GM19372 (cell line): ENCODE results near the gene PCDHA1.

Experiments
- ATAC-seq: cut with Tn5 transposase; IDR thresholded peaks from one replicate; pipeline ENCODE4 v1.9.1; 2021; ENCODE audit warnings: mild to moderate bottlenecking, low read depth, moderate library complexity; ENCODE audit not compliant: unreplicated experiment

PCDHA1 gene

GRCh38 chr5:140978260-140978659 is 192.3 kb downstream of the PCDHA1 start:
- no peak for ATAC-seq

DNA sequence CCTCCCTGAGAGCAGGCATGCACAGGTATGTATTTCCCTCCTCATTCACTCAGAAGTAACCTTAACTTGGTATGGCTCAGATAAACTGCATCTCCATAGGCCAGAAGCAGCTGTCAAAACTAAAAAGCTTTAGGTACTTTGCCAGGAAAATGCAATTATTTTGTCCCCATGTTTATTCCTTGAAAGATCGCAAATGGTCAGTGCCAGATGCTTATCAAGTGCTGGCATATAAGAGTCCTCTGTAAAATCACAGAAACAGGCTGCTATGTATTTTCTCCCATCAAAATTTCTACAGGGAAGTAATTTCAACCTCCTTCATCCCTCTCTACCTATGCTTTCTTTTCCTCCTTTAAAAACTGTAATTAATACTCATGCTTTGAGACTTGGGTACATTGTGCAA is 193.0 kb downstream of the PCDHA1 start:
- ATAC-seq = no peak

DNA sequence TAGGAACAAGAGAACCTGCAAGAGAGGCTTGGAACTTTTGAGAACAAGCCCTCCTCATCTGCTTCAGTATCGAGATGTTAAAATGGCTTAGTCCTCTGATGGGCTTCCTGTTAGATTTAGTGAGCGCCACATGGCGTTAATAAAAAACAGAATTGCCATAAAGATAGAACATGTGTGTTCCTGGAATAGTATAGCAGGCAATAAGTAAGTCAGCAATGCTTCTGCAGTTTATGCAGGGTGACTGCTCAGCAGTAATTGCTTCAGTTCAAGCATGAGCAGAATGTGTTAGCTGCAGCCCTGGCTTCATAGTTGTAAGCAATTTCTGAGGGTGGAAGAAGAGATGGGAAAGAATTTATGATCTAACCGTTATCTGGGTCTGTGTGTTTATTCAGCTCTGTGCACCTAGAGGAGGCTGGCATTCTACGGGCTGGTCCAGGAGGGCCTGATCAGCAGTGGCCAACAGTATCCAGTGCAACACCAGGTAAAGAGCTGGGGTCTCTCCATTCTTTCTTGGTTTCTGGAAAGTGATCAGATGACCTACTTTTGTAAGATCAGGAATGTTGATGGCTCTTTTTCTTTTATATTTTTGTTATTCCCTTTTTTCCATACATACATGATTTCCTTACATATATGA is 196.3 kb downstream of the PCDHA1 start:
- no peak for ATAC-seq

GRCh38 chr5:140986117-140986521 is 200.2 kb downstream of the PCDHA1 start:
- no peak for ATAC-seq

DNA sequence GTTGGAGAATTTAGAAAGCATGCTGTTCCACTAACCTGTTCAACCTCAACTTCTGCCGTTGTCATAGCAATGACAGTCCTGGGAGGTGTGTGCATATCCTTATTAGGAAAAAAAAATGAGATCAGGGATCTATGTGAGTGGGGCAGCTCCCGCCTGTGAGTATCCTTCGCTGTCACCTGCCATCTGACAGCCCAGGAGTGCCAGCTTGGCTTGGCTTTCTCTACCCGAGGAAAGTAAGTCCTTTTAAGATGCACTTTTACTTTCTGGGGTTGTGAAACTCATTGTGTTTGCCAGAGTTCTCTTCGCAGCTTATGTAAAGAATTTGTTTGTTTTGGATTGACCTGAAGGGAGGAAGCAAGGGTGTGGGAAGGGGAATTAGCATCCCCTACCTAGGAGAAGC is 202.2 kb downstream of the PCDHA1 start:
- no peak for ATAC-seq

- ATAC-seq = no peak
Observed at GRCh38 chr5:140988608-140989007, 202.7 kb downstream of the PCDHA1 start.

DNA sequence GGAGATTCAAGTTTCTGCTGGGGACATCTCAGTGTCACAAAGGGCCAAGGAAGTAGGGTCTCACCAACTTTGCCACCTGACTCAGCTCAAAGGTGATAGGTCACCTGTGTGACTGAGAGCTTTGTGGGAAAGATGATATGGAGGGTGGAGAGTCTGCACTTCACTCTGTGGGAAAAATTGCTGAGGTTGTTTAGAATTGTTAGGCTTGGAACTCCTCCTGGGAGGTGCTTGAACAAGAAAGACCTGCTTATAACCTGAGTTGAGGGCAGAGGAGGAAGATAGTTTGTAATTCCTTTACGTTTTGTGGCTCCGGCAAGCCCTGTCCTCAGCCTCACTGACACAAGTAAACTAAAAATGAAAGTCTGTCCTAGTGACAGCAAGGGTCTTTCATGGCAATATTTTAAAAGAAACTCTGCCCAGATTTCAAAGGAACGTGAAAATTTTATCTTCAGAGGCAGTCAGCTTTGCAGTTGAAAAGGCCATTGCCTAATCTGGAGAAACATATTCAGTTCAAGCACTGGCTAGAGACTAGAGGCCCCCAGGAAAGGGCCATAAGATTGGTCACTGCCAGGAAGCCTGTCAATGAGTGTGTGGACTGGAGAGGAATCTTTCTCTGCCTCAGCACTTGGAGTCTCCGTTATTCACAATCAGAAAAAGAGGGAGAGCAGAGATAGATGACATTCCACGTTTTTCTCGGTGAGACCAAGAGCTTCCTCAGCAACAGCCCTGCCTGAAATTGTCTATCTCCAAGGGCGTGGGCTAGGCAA is 203.5 kb downstream of the PCDHA1 start:
- no peak for ATAC-seq

DNA sequence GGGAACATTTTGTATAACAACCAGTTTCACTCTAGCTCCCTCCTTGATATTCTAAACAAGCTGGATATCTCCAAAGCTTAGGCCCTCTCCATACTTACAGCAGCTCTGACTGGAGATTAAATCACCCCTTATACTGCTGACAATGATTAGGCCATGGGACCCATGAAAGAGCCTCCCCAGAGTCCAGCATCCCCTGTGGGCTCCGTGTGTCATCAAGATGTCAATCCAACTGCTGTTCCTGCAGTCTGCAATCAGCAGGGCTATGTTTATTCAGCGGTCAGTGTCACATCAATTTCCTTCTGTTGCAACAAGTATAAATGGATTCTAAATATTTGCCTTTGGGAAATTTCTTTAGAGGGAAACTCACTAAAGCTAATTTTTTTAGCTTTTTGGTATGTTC is 206.9 kb downstream of the PCDHA1 start:
- ATAC-seq = no peak

GRCh38 chr5:140996060-140996459 is 210.1 kb downstream of the PCDHA1 start:
- no peak for ATAC-seq

DNA sequence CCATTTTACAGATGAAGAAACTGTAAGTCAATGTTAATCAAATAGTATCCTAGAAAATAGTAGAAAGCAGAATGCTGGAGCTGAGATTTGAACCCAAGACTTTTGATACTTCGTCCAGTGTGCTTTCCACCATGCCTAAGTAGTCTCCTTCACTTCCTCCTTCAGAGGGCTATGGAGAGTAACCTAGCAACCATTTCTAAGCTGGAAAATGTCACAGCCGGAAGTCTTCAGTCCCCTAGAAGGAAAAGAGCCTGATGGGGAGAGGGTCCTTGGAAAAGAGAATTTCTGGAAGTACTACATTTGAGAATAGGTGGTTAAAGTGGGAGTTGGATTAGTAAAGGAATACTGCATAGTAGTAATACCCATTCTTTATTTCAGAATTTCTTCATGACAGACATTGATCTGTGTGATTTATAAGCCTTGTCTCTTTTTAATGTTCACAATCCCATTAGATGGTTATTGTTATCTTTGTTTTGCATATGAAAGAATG is 213.0 kb downstream of the PCDHA1 start:
- ATAC-seq = no peak

DNA sequence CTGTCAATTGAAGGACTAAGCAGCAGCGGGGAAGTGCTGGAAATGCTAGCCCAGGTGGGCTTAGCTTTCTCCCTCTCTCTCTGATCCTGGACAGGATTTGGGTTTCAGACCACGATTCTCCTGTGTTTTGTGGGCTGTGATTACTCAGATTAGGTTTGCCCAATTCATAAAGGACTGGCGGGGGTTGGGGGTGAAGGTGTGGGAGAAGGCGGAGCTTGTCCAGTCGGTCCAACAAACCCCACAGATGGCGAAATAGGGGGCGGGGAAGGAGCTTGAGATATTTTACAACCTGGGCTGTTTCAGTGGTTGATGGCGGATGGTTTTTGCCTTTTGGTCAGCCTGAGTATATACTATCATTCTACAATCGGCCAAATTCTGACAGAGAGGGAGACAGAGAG is 215.5 kb downstream of the PCDHA1 start:
- ATAC-seq = no peak

GRCh38 chr5:141001844-141002604 is 216.1 kb downstream of the PCDHA1 start:
- no peak for ATAC-seq

DNA sequence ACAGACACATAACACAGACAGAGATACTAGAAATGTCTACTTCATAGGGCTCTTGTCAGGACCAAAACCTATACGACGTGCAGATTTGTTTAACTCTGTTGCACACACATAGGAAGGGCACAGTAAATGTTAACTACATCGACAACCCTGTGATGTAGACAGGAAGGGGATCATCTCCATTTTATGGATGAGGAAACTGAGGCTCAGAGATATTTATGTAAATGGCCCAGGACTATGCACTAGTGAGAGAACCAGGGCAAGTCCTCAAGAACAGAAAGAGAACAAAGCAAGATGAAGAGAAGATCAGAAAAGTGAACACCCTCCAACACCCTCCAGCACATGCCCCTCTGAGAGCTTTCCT is 216.6 kb downstream of the PCDHA1 start:
- ATAC-seq = no peak

DNA sequence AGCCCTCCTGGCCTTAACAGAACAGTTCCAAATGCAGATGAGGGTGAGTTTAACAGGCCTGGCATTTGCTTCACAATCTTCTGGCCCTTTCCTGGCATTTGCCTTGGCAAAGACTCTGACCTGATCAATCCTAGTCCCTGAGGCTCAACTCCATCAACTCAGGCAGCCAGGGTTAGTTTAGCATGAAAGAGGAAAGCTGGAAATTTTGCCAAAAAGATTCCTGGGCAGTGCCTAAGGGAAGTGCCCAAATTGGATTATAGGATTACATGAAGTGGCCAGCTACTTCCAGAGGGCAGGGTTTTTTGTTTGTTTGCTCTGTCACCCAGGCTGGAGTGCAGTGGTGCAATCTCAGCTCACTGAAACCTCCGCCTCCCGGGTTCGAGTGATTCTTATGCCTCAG is 217.1 kb downstream of the PCDHA1 start:
- no peak for ATAC-seq

- no peak for ATAC-seq
Observed at GRCh38 chr5:141003791-141004611, 218.1 kb downstream of the PCDHA1 start.

DNA sequence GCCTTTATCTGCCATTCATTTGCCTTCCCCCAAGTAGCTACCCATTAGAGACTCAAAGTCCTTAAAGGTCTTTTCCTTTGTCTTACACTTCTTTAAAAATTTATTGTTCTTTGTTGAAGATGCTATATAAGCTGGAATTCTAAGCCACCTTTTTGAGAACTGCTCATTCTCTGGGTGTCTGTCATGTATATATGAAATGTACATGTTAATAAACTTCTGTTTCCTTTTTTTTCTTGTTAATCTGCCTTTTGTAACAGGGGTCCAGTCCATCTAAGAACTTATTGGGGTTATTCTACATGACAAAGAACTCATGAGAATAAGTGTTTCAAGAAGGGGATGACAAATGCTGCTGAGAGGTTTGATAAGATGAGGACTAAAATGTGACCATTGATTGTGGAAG is 221.9 kb downstream of the PCDHA1 start:
- ATAC-seq = no peak

- no peak for ATAC-seq
Observed at GRCh38 chr5:141010047-141010793, 224.3 kb downstream of the PCDHA1 start.

DNA sequence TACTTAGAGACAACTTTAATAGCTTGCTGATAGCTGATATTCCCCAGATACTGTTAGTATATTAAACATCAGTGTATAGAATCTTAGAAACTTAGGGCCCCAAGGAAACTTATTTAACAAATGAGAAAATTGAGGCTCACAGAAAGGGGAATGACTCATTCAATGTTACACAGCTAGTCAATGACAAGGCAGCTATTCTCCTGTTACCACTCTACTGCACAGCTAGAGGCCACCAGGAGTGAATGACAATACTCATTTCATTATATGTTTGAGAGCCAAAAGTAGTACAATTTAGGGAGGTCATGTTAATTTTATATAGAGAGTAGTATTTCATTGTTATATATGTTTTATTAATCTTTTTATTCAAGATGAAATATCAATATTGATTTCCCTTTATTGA is 232.0 kb downstream of the PCDHA1 start:
- no peak for ATAC-seq

DNA sequence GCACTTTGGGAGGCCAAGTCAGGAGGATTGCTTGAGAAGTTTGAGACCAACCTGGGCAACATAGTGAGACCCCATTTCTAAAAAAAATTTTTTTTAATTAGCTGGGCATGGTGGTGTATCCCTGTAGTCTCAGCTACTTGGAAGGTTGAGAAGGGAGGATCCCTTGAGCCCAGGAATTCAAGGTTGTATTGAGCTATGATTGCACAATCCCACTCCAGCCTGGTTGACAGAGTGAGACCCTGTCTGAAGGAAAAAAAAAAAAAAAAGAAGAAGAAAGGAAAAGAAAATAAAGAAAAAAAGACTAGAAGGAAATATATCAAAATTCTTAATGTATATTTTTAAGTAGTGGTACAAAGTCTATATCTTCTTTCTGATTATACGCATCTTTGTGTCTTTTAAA is 236.4 kb downstream of the PCDHA1 start:
- no peak for ATAC-seq

DNA sequence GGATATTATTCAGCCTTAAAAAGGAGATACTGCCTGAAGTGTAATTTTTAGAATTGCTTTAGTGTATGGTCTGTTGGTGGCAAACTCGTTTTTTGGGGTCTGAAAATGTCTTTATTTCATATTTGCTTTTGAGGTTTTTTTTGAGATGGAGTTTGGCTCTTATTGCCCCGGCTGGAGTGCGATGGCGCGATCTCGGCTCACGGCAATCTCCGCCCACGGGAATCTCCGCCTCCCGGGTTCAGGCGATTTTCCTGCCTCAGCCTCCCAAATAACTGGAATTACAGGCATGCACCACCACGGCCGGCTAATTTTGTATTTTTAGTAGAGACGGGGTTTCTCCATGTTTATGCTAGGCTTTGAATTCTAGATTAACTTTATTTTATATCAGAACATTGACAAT is 245.1 kb downstream of the PCDHA1 start:
- ATAC-seq = no peak
